ENCODE results near the gene LYPD6. TPM values are rescaled to one million over a fixed set of nuclear protein-coding genes. Genes with fewer than 3 reads are reported as not detected.

Gene LYPD6
- total and polyA plus RNA-seq, 2 donors from 2014 or later = 1.1 to 2.2 TPM

GRCh38 chr2:149371476-149371875, 41.1 kb downstream of the LYPD6 start:
- no peak overlapping the region for H3K9ac ChIP-seq (ENCODE audit: low read length in 3 of 3)
- no peak for TF ChIP-seq CTCF (IDR thresholded peaks at IDR 0.05; ENCODE audit: borderline replicate concordance, extremely low read depth, insufficient read depth)
- intact Hi-C loops (cut with DNase I) = no loop called here
- no peak for DNase-seq
- FAIRE-seq = no peak
- H3K27me3 ChIP-seq (ENCODE audit: control insufficient read depth, insufficient read depth, low read length) = no peaks in the 10 kb centered on the region
- no peak overlapping the region for H3K4me3 ChIP-seq (ENCODE audit: low read length in 3 of 3)
- no peaks in the 10 kb centered on the region for H3K9me3 ChIP-seq (ENCODE audit: control insufficient read depth in 2 of 3, insufficient read depth in 1 of 3, low read length in 3 of 3)
- H3K4me1 ChIP-seq (ENCODE audit: control insufficient read depth in 2 of 3, insufficient read depth in 2 of 3, low read depth in 1 of 3, low read length in 3 of 3) = no peaks in the 10 kb centered on the region
- no peak overlapping the region for H3K27ac ChIP-seq (ENCODE audit: low read depth in 2 of 2, low read length in 2 of 2)
- no peaks in the 10 kb centered on the region for H3K36me3 ChIP-seq (ENCODE audit: control insufficient read depth in 2 of 3, insufficient read depth in 3 of 3, low read length in 3 of 3)

- FAIRE-seq = no peak
- TF ChIP-seq CTCF (IDR thresholded peaks at IDR 0.05; ENCODE audit: borderline replicate concordance, extremely low read depth, insufficient read depth) = no peak
- intact Hi-C loops (cut with DNase I) = no loop called here
These were observed 45.5 kb downstream of the LYPD6 start for GRCh38 chr2:149375801-149376361.

GRCh38 chr2:149380205-149380604, 49.8 kb downstream of the LYPD6 start:
- H3K4me3 ChIP-seq (ENCODE audit: low read length in 3 of 3) = no peak overlapping the region
- H3K36me3 ChIP-seq (ENCODE audit: control insufficient read depth in 2 of 3, insufficient read depth in 3 of 3, low read length in 3 of 3) = no peaks in the 10 kb centered on the region
- intact Hi-C loops (cut with DNase I) = no loop called here
- FAIRE-seq (no peak), DNase-seq (no peak)
- no peak for TF ChIP-seq CTCF (IDR thresholded peaks at IDR 0.05; ENCODE audit: borderline replicate concordance, extremely low read depth, insufficient read depth)
- no peak overlapping the region for H3K9ac ChIP-seq (ENCODE audit: low read length in 3 of 3)
- no peaks in the 10 kb centered on the region for H3K4me1 ChIP-seq (ENCODE audit: control insufficient read depth in 2 of 3, insufficient read depth in 2 of 3, low read depth in 1 of 3, low read length in 3 of 3)
- no peak overlapping the region for H3K27ac ChIP-seq (ENCODE audit: low read depth in 2 of 2, low read length in 2 of 2)
- no peaks in the 10 kb centered on the region for H3K9me3 ChIP-seq (ENCODE audit: control insufficient read depth in 2 of 3, insufficient read depth in 1 of 3, low read length in 3 of 3)
- H3K27me3 ChIP-seq (ENCODE audit: control insufficient read depth, insufficient read depth, low read length) = no peaks in the 10 kb centered on the region

More at GRCh38 chr2:149375801-149376361, 45.5 kb downstream of the LYPD6 start:
- H3K36me3 ChIP-seq (ENCODE audit: control insufficient read depth in 2 of 3, insufficient read depth in 3 of 3, low read length in 3 of 3) = no peaks in the 10 kb centered on the region
- no peak overlapping the region for H3K4me3 ChIP-seq (ENCODE audit: low read length in 3 of 3)
- no peak overlapping the region for H3K9ac ChIP-seq (ENCODE audit: low read length in 3 of 3)
- no peak overlapping the region for H3K27ac ChIP-seq (ENCODE audit: low read depth in 2 of 2, low read length in 2 of 2)
- no peak for DNase-seq
- no peaks in the 10 kb centered on the region for H3K4me1 ChIP-seq (ENCODE audit: control insufficient read depth in 2 of 3, insufficient read depth in 2 of 3, low read depth in 1 of 3, low read length in 3 of 3)
- no peaks in the 10 kb centered on the region for H3K9me3 ChIP-seq (ENCODE audit: control insufficient read depth in 2 of 3, insufficient read depth in 1 of 3, low read length in 3 of 3)
- no peaks in the 10 kb centered on the region for H3K27me3 ChIP-seq (ENCODE audit: control insufficient read depth, insufficient read depth, low read length)

- Histone ChIP-seq H3K9me3 (ENCODE audit: control insufficient read depth in 2 of 3, insufficient read depth in 1 of 3, low read length in 3 of 3) (no peaks in the 10 kb centered on the region), H3K36me3 (ENCODE audit: control insufficient read depth in 2 of 3, insufficient read depth in 3 of 3, low read length in 3 of 3) (no peaks in the 10 kb centered on the region), H3K4me3 (ENCODE audit: low read length in 3 of 3) (no peak overlapping the region), H3K27me3 (ENCODE audit: control insufficient read depth, insufficient read depth, low read length) (no peaks in the 10 kb centered on the region), H3K4me1 (ENCODE audit: control insufficient read depth in 2 of 3, insufficient read depth in 2 of 3, low read depth in 1 of 3, low read length in 3 of 3) (no peaks in the 10 kb centered on the region), H3K9ac (ENCODE audit: low read length in 3 of 3) (no peak overlapping the region), H3K27ac (ENCODE audit: low read depth in 2 of 2, low read length in 2 of 2) (no peak overlapping the region)
- FAIRE-seq (no peak), DNase-seq (no peak)
- intact Hi-C loops (cut with DNase I) = no loop called here
- no peak for TF ChIP-seq CTCF (IDR thresholded peaks at IDR 0.05; ENCODE audit: borderline replicate concordance, extremely low read depth, insufficient read depth)
These were observed 53.0 kb downstream of the LYPD6 start for GRCh38 chr2:149383340-149383739.

Data from kidney (tissue), 14 donors.